IMR-90 (cell line): Measurements from ENCODE around the gene AGBL1. TPM values are rescaled to one million over a fixed set of nuclear protein-coding genes. Genes with fewer than 3 reads are reported as not detected.

Source experiments
- ATAC-seq: fragments of 200-7000 bp; cut with Tn5 transposase; 2 replicates; pipeline ENCODE4 v1.9.1; 2020; ENCODE audit warnings: low read depth, mild to moderate bottlenecking, moderate library complexity
- BruUV-seq: library from RNA; stranded (reverse); fragments of 400-500 nt; replicated peaks from 2 replicates; lab custom pipeline; 2021; lab: Mats Ljungman, UMichigan
- CTCF ChIA-PET: fragments of 300-600 bp; formaldehyde crosslinking; extraction: SDS; loops from one replicate; lab custom pipeline; 2021; ENCODE audit warnings: antibody characterized with exemption; lab: Yijun Ruan, JAX
- POLR2A ChIA-PET: fragments of 300-600 bp; sonication (Branson Sonifier 250); formaldehyde crosslinking; loops from one replicate; lab custom pipeline; 2022; ENCODE audit warnings: antibody characterized with exemption; ENCODE audit not compliant: unreplicated experiment; lab: Charles Lee
- DNase-seq: peaks from one replicate; pipeline ENCODE4 v3.0.0; 2013
- H2AFZ ChIP-seq: replicated peaks from 2 replicates; pipeline ENCODE3; 2013; ENCODE audit warnings: low read length, mild to moderate bottlenecking; ENCODE audit not compliant: poor library complexity
- H2AK5ac ChIP-seq: 2 replicates; pipeline ENCODE4 v1.6.1; 2013; ENCODE audit warnings: low read depth, low read length, inconsistent platforms
- H2AK9ac ChIP-seq: replicated peaks from 2 replicates; pipeline ENCODE3; 2013; ENCODE audit warnings: mild to moderate bottlenecking, low read depth, low read length, moderate library complexity; ENCODE audit not compliant: poor library complexity
- H2BK120ac ChIP-seq: 2 replicates; pipeline ENCODE4 v1.6.1; 2013; ENCODE audit warnings: low read depth, low read length, inconsistent platforms
- H2BK15ac ChIP-seq: 3 replicates; pipeline ENCODE4 v1.6.1; 2013; ENCODE audit warnings: low read depth, low read length, inconsistent platforms
- H2BK20ac ChIP-seq: 2 replicates; pipeline ENCODE4 v1.6.1; 2013; ENCODE audit warnings: low read depth, mild to moderate bottlenecking, inconsistent platforms, low read length, moderate library complexity
- H2BK5ac ChIP-seq: 2 replicates; pipeline ENCODE4 v1.6.1; 2013; ENCODE audit warnings: mild to moderate bottlenecking, low read depth, low read length, inconsistent platforms; ENCODE audit not compliant: poor library complexity, severe bottlenecking
- H3K14ac ChIP-seq: replicated peaks from 2 replicates; pipeline ENCODE4 v1.6.1; 2013; ENCODE audit warnings: low read depth, low read length, inconsistent platforms
- H3K18ac ChIP-seq: 2 replicates; pipeline ENCODE4 v1.6.1; 2013; ENCODE audit warnings: low read depth, low read length, control low read depth
- H3K23ac ChIP-seq: 2 replicates; pipeline ENCODE4 v1.6.1; 2013; ENCODE audit warnings: low read depth, low read length, inconsistent platforms
- H3K27ac ChIP-seq: 2 replicates; pipeline ENCODE4 v1.5.1; 2013; ENCODE audit warnings: mild to moderate bottlenecking, control low read depth, low read length; ENCODE audit not compliant: insufficient read depth
- H3K27me3 ChIP-seq: 2 replicates; pipeline ENCODE4 v1.6.1; 2013; ENCODE audit warnings: low read length; ENCODE audit not compliant: control insufficient read depth, insufficient read depth
- H3K36me3 ChIP-seq: 2 replicates; pipeline ENCODE4 v1.6.1; 2013; ENCODE audit warnings: low read length, mixed read lengths; ENCODE audit not compliant: control insufficient read depth, insufficient read depth
- H3K4ac ChIP-seq: 2 replicates; pipeline ENCODE4 v1.6.1; 2013; ENCODE audit warnings: low read depth, low read length, inconsistent platforms
- H3K4me1 ChIP-seq: 2 replicates; pipeline ENCODE4 v1.6.1; 2013; ENCODE audit warnings: low read length, mixed read lengths; ENCODE audit not compliant: control insufficient read depth, insufficient read depth
- H3K4me2 ChIP-seq: 2 replicates; pipeline ENCODE4 v1.6.1; 2013; ENCODE audit warnings: low read depth, mild to moderate bottlenecking, control low read depth, low read length, moderate library complexity
- H3K4me3 ChIP-seq: 2 replicates; pipeline ENCODE4 v1.5.1; 2013; ENCODE audit warnings: low read depth, mild to moderate bottlenecking, control low read depth, low read length, moderate library complexity; ENCODE audit not compliant: insufficient read depth
- H3K56ac ChIP-seq: 2 replicates; pipeline ENCODE4 v1.6.1; 2013; ENCODE audit warnings: low read length, inconsistent platforms; ENCODE audit not compliant: insufficient read depth; ENCODE audit errors: extremely low read depth
- H3K79me1 ChIP-seq, 2 experiments: 2 replicates each; pipeline ENCODE4 v1.6.1; 2013; ENCODE audit warnings: low read length in 2 of 2, inconsistent platforms in 1 of 2, low read depth in 1 of 2
- H3K9ac ChIP-seq: 2 replicates; pipeline ENCODE4 v1.6.1; 2013; ENCODE audit warnings: low read depth, low read length, control low read depth
- H3K9me1 ChIP-seq: 2 replicates; pipeline ENCODE4 v1.6.1; 2013; ENCODE audit warnings: low read length, inconsistent platforms; ENCODE audit not compliant: insufficient read depth
- H3K9me3 ChIP-seq: 2 replicates; pipeline ENCODE4 v1.6.1; 2013; ENCODE audit warnings: low read length; ENCODE audit not compliant: control insufficient read depth, insufficient read depth
- H4K20me1 ChIP-seq: 2 replicates; pipeline ENCODE4 v1.6.1; 2013; ENCODE audit warnings: low read length, inconsistent platforms; ENCODE audit not compliant: insufficient read depth
- H4K5ac ChIP-seq: 2 replicates; pipeline ENCODE4 v1.6.1; 2013; ENCODE audit warnings: mild to moderate bottlenecking, low read depth, low read length, control low read depth
- H4K8ac ChIP-seq, 2 experiments: 2 replicates each; pipeline ENCODE4 v1.6.1; 2013; ENCODE audit warnings: low read depth in 2 of 2, low read length in 2 of 2, control low read depth in 1 of 2, inconsistent platforms in 1 of 2
- H4K91ac ChIP-seq: 2 replicates; pipeline ENCODE4 v1.6.1; 2013; ENCODE audit warnings: low read depth, low read length, inconsistent platforms; ENCODE audit not compliant: insufficient read depth
- BHLHE40 ChIP-seq: fragments of 150-350 bp; IDR thresholded peaks from 2 replicates; pipeline ENCODE4 v1.6.1; 2016; ENCODE audit warnings: mild to moderate bottlenecking, low read depth, low read length
- CEBPB ChIP-seq: IDR thresholded peaks from 2 replicates; pipeline ENCODE4 v1.6.1; 2012; ENCODE audit warnings: low read depth, low read length, improper control_type of control experiment
- CHD1 ChIP-seq: IDR thresholded peaks from 2 replicates; pipeline ENCODE4 v1.6.1; 2012; ENCODE audit warnings: low read depth, low read length, improper control_type of control experiment
- CTCF ChIP-seq: conservative IDR thresholded peaks from 2 replicates; pipeline ENCODE4 v1.5.1; 2012; ENCODE audit warnings: mild to moderate bottlenecking, low read depth, low read length, improper control_type of control experiment
- ELK1 ChIP-seq: fragments of 150-350 bp; IDR thresholded peaks from 2 replicates; pipeline ENCODE4 v1.6.1; 2016; ENCODE audit warnings: low read depth, mild to moderate bottlenecking, low read length, moderate library complexity, borderline replicate concordance
- FOS ChIP-seq: fragments of 150-350 bp; IDR thresholded peaks from 2 replicates; pipeline ENCODE4 v1.6.1; 2016; ENCODE audit warnings: low read depth, low read length
- MAFK ChIP-seq: IDR thresholded peaks from 2 replicates; pipeline ENCODE4 v1.6.1; 2012; ENCODE audit warnings: low read depth, low read length, improper control_type of control experiment
- MAZ ChIP-seq: IDR thresholded peaks from 2 replicates; pipeline ENCODE4 v1.6.1; 2012; ENCODE audit warnings: low read depth, mild to moderate bottlenecking, low read length, improper control_type of control experiment, moderate library complexity, borderline replicate concordance
- MXI1 ChIP-seq: IDR thresholded peaks from 2 replicates; pipeline ENCODE4 v1.6.1; 2012; ENCODE audit warnings: low read depth, mild to moderate bottlenecking, low read length, moderate library complexity, borderline replicate concordance
- POLR2A ChIP-seq: IDR thresholded peaks from 2 replicates; pipeline ENCODE4 v1.6.1; 2012; ENCODE audit warnings: mild to moderate bottlenecking, low read depth, low read length
- RAD21 ChIP-seq: IDR thresholded peaks from 2 replicates; pipeline ENCODE4 v1.6.1; 2012; ENCODE audit warnings: low read length, improper control_type of control experiment
- RCOR1 ChIP-seq: IDR thresholded peaks from 2 replicates; pipeline ENCODE4 v1.6.1; 2012; ENCODE audit warnings: mild to moderate bottlenecking, low read length, improper control_type of control experiment; ENCODE audit not compliant: insufficient replicate concordance
- RFX5 ChIP-seq: IDR thresholded peaks from 2 replicates; pipeline ENCODE4 v1.8.0; 2012; ENCODE audit warnings: low read depth, mild to moderate bottlenecking, low read length, moderate library complexity
- SMC3 ChIP-seq: fragments of 150-350 bp; IDR thresholded peaks from 2 replicates; pipeline ENCODE4 v1.6.1; 2016; ENCODE audit warnings: low read depth, mild to moderate bottlenecking, antibody characterized with exemption, low read length, moderate library complexity
- USF2 ChIP-seq: fragments of 150-350 bp; IDR thresholded peaks from 2 replicates; pipeline ENCODE4 v1.6.1; 2017; ENCODE audit warnings: mild to moderate bottlenecking, antibody characterized with exemption, low read length, low read depth
- WGBS, 2 experiments: methylation state at CpG; one replicate each; pipeline versions ENCODE4 v1.1.5 to v1.1.7; 2013; ENCODE audit warnings: missing lambda C conversion rate in 2 of 2; ENCODE audit not compliant: insufficient read length in 1 of 2; ENCODE audit errors: extremely low coverage in 2 of 2; 5-methylcytosine and 5-hydroxymethylcytosine counted together
- dilution Hi-C: fragments of 300-500 bp; cut with HindIII; formaldehyde crosslinking; loops from one replicate; pipeline ENCODE4 v1.14.3; 2018; ENCODE audit warnings: low sequenced_read_pairs; ENCODE audit not compliant: unreplicated experiment
- in situ Hi-C: fragments of 300-500 bp; cut with MboI; formaldehyde crosslinking; loops from 3 replicates; pipeline ENCODE4 v1.14.3; 2019; ENCODE audit warnings: low sequenced_read_pairs, inconsistent platforms, mixed read lengths
- intact Hi-C: fragments of 100-400 bp; cut with micrococcal nuclease; formaldehyde crosslinking; loops from 2 replicates; pipeline ENCODE4 v1.10.0; 2022
- polyA plus RNA-seq, 3 experiments: library from polyadenylated mRNA; depleted of rRNA; stranded (reverse); fragments of >200 nt; gene quantifications; 2 replicates each; pipeline ENCODE4 v1.2.3, GENCODE V29; 2012; ENCODE audit warnings: low replicate concordance in 1 of 3
- total RNA-seq: library from RNA; depleted of rRNA; stranded (reverse); fragments of >200 nt; gene quantifications from 2 replicates; pipeline ENCODE4 v1.2.3, GENCODE V29; 2012

Gene AGBL1
- total and polyA plus RNA-seq, 2 of the 4 experiments (the other 2 are of a cell fraction) = not detected

GRCh38 chr15:86155551-86155950, 75.9 kb downstream of the AGBL1 start:
- Histone ChIP-seq H3K9ac (no peak overlapping the region), H3K4me2 (no peak overlapping the region), H2AFZ (no peak overlapping the region), H4K91ac (no peak overlapping the region), H4K8ac (no peak overlapping the region), H2BK5ac (no peak overlapping the region), H4K20me1 (no peaks in the 10 kb centered on the region), H3K14ac (no peak overlapping the region), H2AK5ac (no peak overlapping the region), H2BK15ac (no peak overlapping the region), H3K4me3 (no peak overlapping the region), H3K9me1 (no peaks in the 10 kb centered on the region), H3K56ac (no peak overlapping the region), H3K27me3 (no peaks in the 10 kb centered on the region), H2BK120ac (no peak overlapping the region), H3K79me1 (no peaks in the 10 kb centered on the region), H2BK20ac (no peak overlapping the region), H3K9me3 (peaks cover 7% of the 10 kb centered on the region), H3K4ac (no peak overlapping the region), H3K18ac (no peak overlapping the region), H3K27ac (no peak overlapping the region), H4K5ac (no peak overlapping the region), H3K4me1 (no peaks in the 10 kb centered on the region), H2AK9ac (no peak overlapping the region), H3K36me3 (no peaks in the 10 kb centered on the region), H3K23ac (no peak overlapping the region)
- no peak for DNase-seq
- BruUV-seq = no TSS peak
- no CpG with 5 or more reads among the region's 3 CpGs for WGBS, 2 experiments
- dilution Hi-C loops (no loop called here), intact Hi-C loops (no loop called here), in situ Hi-C loops (no loop called here)
- ChIA-PET CTCF (no interaction called here), POLR2A (no interaction called here)
- TF ChIP-seq RFX5 (no peak), CEBPB (no peak), MAZ (no peak), SMC3 (no peak), RAD21 (no peak), CTCF (no peak), ELK1 (no peak), USF2 (no peak), FOS (no peak), MAFK (no peak), POLR2A (no peak), RCOR1 (no peak), MXI1 (no peak), CHD1 (no peak), BHLHE40 (no peak)
- ATAC-seq = no peak
